HFFc6 (cell line): Measurements from ENCODE around the gene PRDM5. TPM values are rescaled to one million over a fixed set of nuclear protein-coding genes. Genes with fewer than 3 reads are reported as not detected.

Source experiments
- DNase-seq: peaks from one replicate; pipeline ENCODE4 v3.0.0-alpha.2; 2018
- H3K27ac Mint-ChIP-seq: 2 replicates; pipeline ENCODE4 v1.8.0; 2020; ENCODE audit warnings: mild to moderate bottlenecking, mixed read lengths
- H3K27me3 Mint-ChIP-seq: 2 replicates; pipeline ENCODE4 v1.8.0; 2021; ENCODE audit warnings: mild to moderate bottlenecking, moderate library complexity, mixed read lengths; ENCODE audit not compliant: insufficient read depth
- H3K36me3 Mint-ChIP-seq: 2 replicates; pipeline ENCODE4 v1.8.0; 2021; ENCODE audit warnings: low read depth, mixed read lengths
- H3K4me1 Mint-ChIP-seq: 2 replicates; pipeline ENCODE4 v1.8.0; 2020; ENCODE audit warnings: low read depth, mixed read lengths
- H3K4me3 Mint-ChIP-seq: 2 replicates; pipeline ENCODE4 v1.8.0; 2020; ENCODE audit warnings: mild to moderate bottlenecking, moderate library complexity, mixed read lengths
- H3K9me3 Mint-ChIP-seq: 2 replicates; pipeline ENCODE4 v1.8.0; 2020; ENCODE audit warnings: mild to moderate bottlenecking, mixed read lengths
- total RNA-seq, 6 experiments: library from RNA; stranded (reverse); fragmentation: NEBNext Ultra II Directional; extraction: Animal tissue kit (Norgen Biotek cat#: 25700); gene quantifications; 2 replicates in 1 of 6; 3 replicates in 5 of 6; pipeline ENCODE4 v1.2.3, GENCODE V29; 2021
- TF ChIP-seq, protein P1 (sequence below): fragments of 200-600 bp; sonication (generic); IDR thresholded peaks from 2 replicates; pipeline ENCODE4 v1.5.0; 2021; ENCODE audit warnings: antibody characterized with exemption, mild to moderate bottlenecking

PRDM5 gene
- total RNA-seq, 6 experiments from 2014 or later: 8.3 to 13.4 (median 12.5) TPM

DNA sequence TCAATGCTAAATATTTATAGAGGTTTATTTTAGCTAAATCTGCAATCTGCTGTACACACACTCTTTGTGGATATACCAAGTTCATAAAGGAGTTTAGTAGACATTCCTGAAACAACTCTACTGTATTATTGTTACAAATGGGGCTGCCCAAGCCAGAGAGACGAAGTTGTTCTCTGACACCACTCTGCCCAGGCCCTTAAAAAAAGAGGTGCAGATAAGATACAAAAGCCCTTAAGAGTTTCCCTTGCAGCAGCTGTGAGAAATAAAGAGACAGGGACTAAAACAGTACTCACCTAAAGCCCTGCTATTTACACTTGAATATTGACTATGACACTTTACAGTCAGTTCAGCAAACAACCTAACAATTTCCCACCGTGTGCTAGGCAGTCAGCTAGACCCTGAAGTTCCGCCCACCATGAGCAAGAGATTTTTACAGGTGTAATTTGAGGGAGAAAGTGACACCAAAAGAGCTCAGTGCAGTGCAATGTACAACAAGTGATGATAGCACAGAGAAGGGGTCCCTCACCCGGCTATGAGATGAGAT, 191.7 kb downstream of the PRDM5 start:
- Mint-ChIP-seq H3K9me3 (no peaks in the 10 kb centered on the region), H3K4me3 (no peak overlapping the region; the same call in 1 of the 2 replicates), H3K36me3 (peaks cover 12% of the 10 kb centered on the region), H3K4me1 (peaks cover 20% of the 10 kb centered on the region), H3K27me3 (no peaks in the 10 kb centered on the region), H3K27ac (no peak overlapping the region)
- DNase-seq: no peak
- TF ChIP-seq, protein P1, sequence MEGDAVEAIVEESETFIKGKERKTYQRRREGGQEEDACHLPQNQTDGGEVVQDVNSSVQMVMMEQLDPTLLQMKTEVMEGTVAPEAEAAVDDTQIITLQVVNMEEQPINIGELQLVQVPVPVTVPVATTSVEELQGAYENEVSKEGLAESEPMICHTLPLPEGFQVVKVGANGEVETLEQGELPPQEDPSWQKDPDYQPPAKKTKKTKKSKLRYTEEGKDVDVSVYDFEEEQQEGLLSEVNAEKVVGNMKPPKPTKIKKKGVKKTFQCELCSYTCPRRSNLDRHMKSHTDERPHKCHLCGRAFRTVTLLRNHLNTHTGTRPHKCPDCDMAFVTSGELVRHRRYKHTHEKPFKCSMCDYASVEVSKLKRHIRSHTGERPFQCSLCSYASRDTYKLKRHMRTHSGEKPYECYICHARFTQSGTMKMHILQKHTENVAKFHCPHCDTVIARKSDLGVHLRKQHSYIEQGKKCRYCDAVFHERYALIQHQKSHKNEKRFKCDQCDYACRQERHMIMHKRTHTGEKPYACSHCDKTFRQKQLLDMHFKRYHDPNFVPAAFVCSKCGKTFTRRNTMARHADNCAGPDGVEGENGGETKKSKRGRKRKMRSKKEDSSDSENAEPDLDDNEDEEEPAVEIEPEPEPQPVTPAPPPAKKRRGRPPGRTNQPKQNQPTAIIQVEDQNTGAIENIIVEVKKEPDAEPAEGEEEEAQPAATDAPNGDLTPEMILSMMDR: no peak

DNA sequence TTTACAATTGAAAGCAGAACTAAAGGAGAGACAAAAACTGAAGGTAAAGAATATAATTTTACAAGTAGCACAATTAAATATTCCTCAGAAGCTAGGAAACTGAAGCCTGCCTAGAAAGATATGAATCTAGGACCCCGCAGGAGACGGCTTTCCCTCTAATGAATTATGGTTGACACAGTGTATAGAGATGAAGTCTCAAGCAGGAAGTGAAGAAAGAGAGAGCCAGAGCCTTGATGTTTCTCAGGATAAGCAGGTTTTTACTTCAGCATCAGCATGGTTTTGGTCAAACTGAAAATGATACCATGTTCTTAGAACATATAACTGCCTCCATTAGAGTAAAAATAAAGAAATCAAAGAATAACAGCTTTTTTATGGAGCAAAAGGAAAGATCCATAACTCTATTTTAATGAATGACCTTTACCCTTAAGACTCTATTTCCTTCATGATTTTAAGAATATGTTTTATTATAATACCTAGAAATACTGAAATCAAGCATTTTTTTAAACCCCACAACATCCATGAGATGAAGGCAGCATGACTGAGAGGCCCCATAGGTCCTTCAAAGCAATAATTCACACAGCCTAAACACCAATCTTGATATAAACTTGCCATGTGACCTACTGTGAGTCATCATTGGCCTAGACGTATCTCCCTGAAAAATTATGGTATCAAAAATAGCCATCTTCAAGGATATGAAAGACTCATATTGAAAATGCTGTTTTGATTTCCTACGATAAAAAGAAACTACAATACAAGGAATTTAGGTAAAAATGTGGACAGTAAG, 193.4 kb downstream of the PRDM5 start:
- H3K27me3 Mint-ChIP-seq: no peaks in the 10 kb centered on the region
- TF ChIP-seq, protein P1: no peak
- no peak for DNase-seq
- peaks cover 20% of the 10 kb centered on the region for H3K4me1 Mint-ChIP-seq
- H3K9me3 Mint-ChIP-seq: no peaks in the 10 kb centered on the region
- peaks cover 12% of the 10 kb centered on the region for H3K36me3 Mint-ChIP-seq
- no peak overlapping the region for H3K4me3 Mint-ChIP-seq
- H3K27ac Mint-ChIP-seq: no peak overlapping the region

DNA sequence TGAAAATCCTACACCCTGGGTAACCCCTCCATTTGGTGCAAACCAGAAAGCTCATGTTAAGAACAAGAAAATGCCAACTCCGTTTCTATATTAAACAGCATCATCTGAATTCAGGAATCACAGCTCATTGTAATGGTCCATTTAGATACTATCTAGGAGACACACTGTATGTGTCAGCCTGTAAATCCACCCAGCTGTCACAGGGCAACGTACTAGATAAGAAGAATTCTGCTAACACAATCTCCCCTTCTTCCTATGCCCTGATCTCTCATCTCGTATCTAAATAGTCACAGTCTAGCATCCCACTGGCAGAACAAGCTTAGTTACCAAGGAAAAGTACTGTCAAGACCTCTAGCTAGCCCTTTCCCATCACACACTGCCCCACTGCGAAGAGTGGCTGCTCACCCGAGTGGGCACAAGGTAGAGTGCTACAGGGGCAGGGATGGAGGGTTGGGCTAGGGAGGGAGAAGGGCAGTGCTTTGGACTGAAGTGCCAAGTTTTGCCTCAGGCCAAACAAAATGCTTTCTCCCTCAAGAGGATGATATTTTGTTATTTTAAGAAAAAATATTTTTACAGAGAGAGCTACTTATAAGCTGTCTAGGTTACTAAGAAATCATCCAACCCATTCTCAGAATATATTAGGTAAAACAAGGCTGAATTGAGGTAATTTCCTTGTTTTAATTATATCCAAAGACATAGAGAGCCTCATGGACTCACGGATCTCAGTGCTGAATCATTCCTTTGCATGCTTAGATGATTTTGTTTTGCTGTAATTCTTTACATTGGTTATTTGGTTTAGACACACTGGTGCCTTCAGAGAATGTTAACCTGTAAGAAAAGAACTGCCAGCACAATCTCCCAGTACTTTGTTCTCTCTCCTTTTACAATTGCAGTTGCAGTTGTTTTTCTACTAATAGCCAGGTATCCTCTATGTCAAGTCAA, 196.6 kb downstream of the PRDM5 start:
- 0 out of 2 replicates have a peak overlapping the region, but pooled peaks have one; percentile 0 for H3K27ac Mint-ChIP-seq
- no peak overlapping the region for H3K4me3 Mint-ChIP-seq
- H3K27me3 Mint-ChIP-seq: no peaks in the 10 kb centered on the region
- TF ChIP-seq, protein P1: no peak
- H3K4me1 Mint-ChIP-seq: peaks cover 7% of the 10 kb centered on the region
- no peak for DNase-seq
- H3K9me3 Mint-ChIP-seq: no peaks in the 10 kb centered on the region
- H3K36me3 Mint-ChIP-seq: peaks cover 9% of the 10 kb centered on the region

DNA sequence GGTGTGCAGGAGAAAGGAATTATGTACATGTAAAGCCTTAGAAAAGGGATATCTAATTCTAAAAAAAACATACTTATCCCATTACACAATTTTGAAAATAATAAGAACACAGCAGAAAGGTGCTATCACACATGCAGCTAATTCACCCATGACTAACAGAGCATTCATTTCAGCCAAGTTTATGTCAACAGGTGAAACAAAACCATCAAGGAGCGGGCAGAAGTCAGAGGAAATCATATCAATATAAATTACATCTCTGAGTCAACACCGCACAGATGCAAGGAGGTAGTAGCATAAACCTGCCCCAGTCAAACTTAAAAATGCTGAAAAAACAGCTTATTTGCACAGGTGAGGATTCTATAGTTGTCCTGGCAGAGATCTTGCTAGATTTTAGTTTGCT, 197.9 kb downstream of the PRDM5 start:
- no peak overlapping the region for H3K4me3 Mint-ChIP-seq
- no peaks in the 10 kb centered on the region for H3K27me3 Mint-ChIP-seq
- H3K27ac Mint-ChIP-seq: no peak overlapping the region
- no peaks in the 10 kb centered on the region for H3K9me3 Mint-ChIP-seq
- TF ChIP-seq, protein P1: no peak
- peaks cover 5% of the 10 kb centered on the region; the same call in 1 of the 2 replicates for H3K36me3 Mint-ChIP-seq
- peaks cover 6% of the 10 kb centered on the region; the same call in 1 of the 2 replicates for H3K4me1 Mint-ChIP-seq
- no peak for DNase-seq

DNA sequence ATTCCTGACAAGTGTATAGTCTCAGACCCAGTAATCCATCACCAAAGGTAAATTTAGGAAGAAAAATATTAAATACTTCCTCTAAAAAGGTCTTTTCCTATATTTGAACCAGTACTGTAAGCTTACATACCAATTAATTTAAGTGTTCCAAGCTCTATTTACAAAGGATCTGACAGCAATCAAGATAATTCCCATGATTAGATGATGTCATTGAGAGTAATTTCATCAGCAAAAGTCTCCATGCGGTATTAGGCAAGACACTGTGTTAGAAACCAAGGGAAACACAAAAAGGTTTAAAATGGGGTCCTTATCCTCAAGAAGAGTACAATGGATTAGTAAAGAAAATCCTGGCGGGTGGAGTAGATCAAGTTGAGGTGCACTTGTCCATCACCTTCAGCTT, 198.5 kb downstream of the PRDM5 start:
- Mint-ChIP-seq H3K4me1 (peaks cover 6% of the 10 kb centered on the region; the same call in 1 of the 2 replicates), H3K27ac (no peak overlapping the region), H3K27me3 (no peaks in the 10 kb centered on the region), H3K4me3 (no peak overlapping the region), H3K9me3 (no peaks in the 10 kb centered on the region), H3K36me3 (no peaks in the 10 kb centered on the region; the same call in 1 of the 2 replicates)
- no peak for DNase-seq
- TF ChIP-seq, protein P1: no peak
